ENCODE data around the gene WDR73. TPM values are rescaled to one million over a fixed set of nuclear protein-coding genes. Genes with fewer than 3 reads are reported as not detected.

WDR73 gene
- polyA plus RNA-seq, 1 of the 3 experiments (the other 2 are of a cell fraction), result 32.9 TPM

GRCh38 chr15:84591815-84592214 lies 62.3 kb downstream of the WDR73 start:
- POLR2A ChIA-PET, result no interaction called here
- H3K9me2 ChIP-seq, result no peaks in the 10 kb centered on the region
- H4K20me1 ChIP-seq (ENCODE audit: insufficient read depth), result no peaks in the 10 kb centered on the region
- no peak overlapping the region for H3K4me3 ChIP-seq (ENCODE audit: low read depth in 2 of 2, low read length in 1 of 2)
- no peaks in the 10 kb centered on the region for H3K27me3 ChIP-seq (ENCODE audit: insufficient read depth)
- no peak overlapping the region for H3K27ac ChIP-seq (ENCODE audit: low read depth in 2 of 2, low read length in 1 of 2)
- no peak overlapping the region for H3K4me2 ChIP-seq
- DNase-seq, result no peak
- no peaks in the 10 kb centered on the region for H3K36me3 ChIP-seq (replicated peaks in 1 of 2; ENCODE audit: control insufficient read depth in 1 of 2, insufficient read depth in 2 of 2, low read length in 1 of 2)
- no peak overlapping the region for H3K9ac ChIP-seq
- no peaks in the 10 kb centered on the region for H3F3A ChIP-seq (replicated peaks; ENCODE audit: insufficient read depth)
- CTCF ChIA-PET, result interaction anchor here (4.8 kb wide), 1 partner anchor 8 kb away, joined by 51 read pairs; the partner anchor contains the start of gene ZSCAN2
- 92% methylated on average over 1 of the region's 1 CpG for WGBS (ENCODE audit: low lambda C conversion rate)
- H3K4me1 ChIP-seq (ENCODE audit: control insufficient read depth in 1 of 2, insufficient read depth in 2 of 2, low read depth in 1 of 2, low read length in 1 of 2), result peaks cover 0 to 4% of the 10 kb centered on the region in 2 experiments; a peak in 1 of 4 replicates
- TF ChIP-seq GATA2 (CRISPR knock-in tag; IDR thresholded peaks at IDR 0.05) (no peak), ZBTB33 (IDR thresholded peaks at IDR 0.05; ENCODE audit: borderline replicate concordance, low read depth) (no peak), GABPA (IDR thresholded peaks at IDR 0.05; ENCODE audit: low read depth) (no peak), USF1 (IDR thresholded peaks at IDR 0.05; ENCODE audit: borderline replicate concordance, low read depth) (no peak), EP300 (IDR thresholded peaks at IDR 0.05; ENCODE audit: borderline replicate concordance in 1 of 2, low read depth in 1 of 2, low read length in 1 of 2) (no peak), ELF1 (IDR thresholded peaks at IDR 0.05) (no peak), JUND (IDR thresholded peaks at IDR 0.05) (no peak), TAF1 (IDR thresholded peaks at IDR 0.05; ENCODE audit: borderline replicate concordance, low read depth, low read length) (no peak), CTCF (IDR thresholded peaks at IDR 0.05) (no peak), TEAD4 (IDR thresholded peaks at IDR 0.05; ENCODE audit: borderline replicate concordance, insufficient read depth) (no peak), FOXM1 (IDR thresholded peaks at IDR 0.05; ENCODE audit: low read depth) (no peak), REST (IDR thresholded peaks at IDR 0.05; ENCODE audit: low read depth, low read length) (no peak), YY1 (IDR thresholded peaks at IDR 0.05; ENCODE audit: low read depth) (no peak), USF2 (IDR thresholded peaks at IDR 0.05; ENCODE audit: borderline replicate concordance, low read depth, low read length) (no peak), FOXJ3 (CRISPR knock-in tag; IDR thresholded peaks at IDR 0.05) (no peak), NFIC (IDR thresholded peaks at IDR 0.05; ENCODE audit: borderline replicate concordance) (no peak)
- H3K9me3 ChIP-seq, result no peaks in the 10 kb centered on the region
- no peak overlapping the region for H2AFZ ChIP-seq (ENCODE audit: low read depth)
- no peaks in the 10 kb centered on the region for H3K79me2 ChIP-seq (ENCODE audit: insufficient read depth)

Measured in SK-N-SH (cell line).